GM12878 (cell line): Measurements from ENCODE around the gene ARHGEF26. TPM values are rescaled to one million over a fixed set of nuclear protein-coding genes. Genes with fewer than 3 reads are reported as not detected.

Experiments
- ATAC-seq: fragments of 200-7000 bp; cut with Tn5 transposase; 3 replicates; pipeline ENCODE4 v1.9.1; 2020; ENCODE audit warnings: mild to moderate bottlenecking, moderate library complexity
- BruUV-seq: library from RNA; stranded (reverse); fragments of 400-500 nt; replicated peaks from 2 replicates; lab custom pipeline; 2021; lab: Mats Ljungman, UMichigan
- CTCF ChIA-PET: fragments of 300-600 bp; sonication (Branson Sonifier 250); formaldehyde crosslinking; extraction: SDS; loops from one replicate; lab custom pipeline; 2021; ENCODE audit warnings: inconsistent platforms; lab: Yijun Ruan, JAX
- POLR2A ChIA-PET: fragments of 350-600 bp; formaldehyde crosslinking; extraction: SDS; loops from one replicate; lab custom pipeline; 2021; ENCODE audit warnings: inconsistent platforms; lab: Charles Lee
- RAD21 ChIA-PET: fragments of 300-600 bp; sonication (Branson Sonifier 250); formaldehyde crosslinking; loops from one replicate; lab custom pipeline; 2023; ENCODE audit warnings: antibody characterized with exemption; ENCODE audit not compliant: unreplicated experiment; lab: Charles Lee
- SMC1A ChIA-PET: fragments of 300-600 bp; sonication (Branson Sonifier 250); formaldehyde crosslinking; loops from one replicate; lab custom pipeline; 2023; ENCODE audit not compliant: unreplicated experiment, uncharacterized antibody; lab: Charles Lee
- DNase-seq: peaks from one replicate; pipeline ENCODE4 v3.0.0-alpha.2; 2011; ENCODE audit warnings: low read depth, low spot score
- FAIRE-seq: peaks from 3 replicates; lab custom pipeline; 2011; peaks lifted over from hg19 to GRCh38; lab: Jason Lieb, UNC
- H2AFZ ChIP-seq: 2 replicates; pipeline ENCODE4 v1.6.0; 2011; ENCODE audit warnings: low read depth, low read length, control low read depth; ENCODE audit not compliant: control insufficient read depth
- H3K27ac ChIP-seq: 2 replicates; pipeline ENCODE4 v1.5.1; 2011; ENCODE audit warnings: control low read depth; ENCODE audit not compliant: control insufficient read depth, insufficient read depth
- H3K27me3 ChIP-seq, 2 experiments: replicated peaks in 1 of 2; 2 replicates each; pipeline versions ENCODE4 v1.6.0 to v1.6.1; 2011; ENCODE audit warnings: low read length in 1 of 2; ENCODE audit not compliant: control insufficient read depth in 2 of 2, insufficient read depth in 2 of 2
- H3K36me3 ChIP-seq, 2 experiments: 2 replicates each; pipeline ENCODE4 v1.5.1; 2011; ENCODE audit warnings: low read length in 1 of 2; ENCODE audit not compliant: control insufficient read depth in 2 of 2, insufficient read depth in 2 of 2
- H3K4me1 ChIP-seq: 2 replicates; pipeline ENCODE4 v1.6.1; 2011; ENCODE audit warnings: mild to moderate bottlenecking, low read length, moderate library complexity, mixed read lengths; ENCODE audit not compliant: control insufficient read depth, insufficient read depth
- H3K4me2 ChIP-seq: 2 replicates; pipeline ENCODE4 v1.6.0; 2011; ENCODE audit warnings: control low read depth; ENCODE audit not compliant: control insufficient read depth, insufficient read depth
- H3K4me3 ChIP-seq: fragments of 200-600 bp; sonication (generic); 2 replicates; pipeline ENCODE4 v1.5.1; 2016
- H3K79me2 ChIP-seq: 2 replicates; pipeline ENCODE4 v1.6.0; 2011; ENCODE audit warnings: low read length; ENCODE audit not compliant: control insufficient read depth, insufficient read depth
- H3K9ac ChIP-seq: 2 replicates; pipeline ENCODE4 v1.8.0; 2011; ENCODE audit warnings: low read length, control low read depth, mixed read lengths; ENCODE audit not compliant: control insufficient read depth, insufficient read depth
- H3K9me3 ChIP-seq: replicated peaks from 3 replicates; pipeline ENCODE4 v1.5.1; 2011; ENCODE audit warnings: mild to moderate bottlenecking, low read length; ENCODE audit not compliant: control insufficient read depth, insufficient read depth
- H4K20me1 ChIP-seq: 2 replicates; pipeline ENCODE4 v1.6.0; 2011; ENCODE audit not compliant: control insufficient read depth, insufficient read depth
- ASH2L ChIP-seq: fragments of 300-600, 200-600 bp; sonication (generic); IDR thresholded peaks from 2 replicates; pipeline ENCODE4 v1.6.1; 2017; ENCODE audit warnings: low read depth, mild to moderate bottlenecking, borderline replicate concordance
- ATF7 ChIP-seq: fragments of 450-650 bp; IDR thresholded peaks from 2 replicates; pipeline ENCODE4 v1.6.1; 2016; ENCODE audit warnings: low read depth, mild to moderate bottlenecking
- BACH1 ChIP-seq: fragments of 450-650 bp; IDR thresholded peaks from 2 replicates; pipeline ENCODE4 v1.6.1; 2017; ENCODE audit warnings: mild to moderate bottlenecking, borderline replicate concordance
- CHD2 ChIP-seq: IDR thresholded peaks from 2 replicates; pipeline ENCODE4 v1.6.1; 2011; ENCODE audit warnings: low read depth, low read length, improper control_type of control experiment, borderline replicate concordance
- DPF2 ChIP-seq: fragments of 450-650 bp; IDR thresholded peaks from 2 replicates; pipeline ENCODE4 v1.6.1; 2017; ENCODE audit warnings: mild to moderate bottlenecking
- ESRRA ChIP-seq: IDR thresholded peaks from 2 replicates; pipeline ENCODE4 v1.6.1; 2012; ENCODE audit warnings: mild to moderate bottlenecking, low read length, improper control_type of control experiment
- IKZF1 ChIP-seq: fragments of 450-650 bp; conservative IDR thresholded peaks from 2 replicates; pipeline ENCODE4 v1.6.1; 2017; ENCODE audit warnings: antibody characterized with exemption, mild to moderate bottlenecking
- SMC3 ChIP-seq: IDR thresholded peaks from 2 replicates; pipeline ENCODE4 v1.6.1; 2011; ENCODE audit warnings: low read length, improper control_type of control experiment, borderline replicate concordance
- SREBF1 ChIP-seq: IDR thresholded peaks from 2 replicates; pipeline ENCODE4 v1.6.1; 2012; ENCODE audit warnings: mild to moderate bottlenecking, low read length
- SUZ12 ChIP-seq: fragments of 200-600 bp; sonication (generic); IDR thresholded peaks from one replicate; pipeline ENCODE4 v1.6.1; 2018; ENCODE audit warnings: antibody characterized with exemption, mild to moderate bottlenecking; ENCODE audit not compliant: unreplicated experiment
- ZBTB33 ChIP-seq: fragments of 450-650 bp; IDR thresholded peaks from 2 replicates; pipeline ENCODE4 v1.6.1; 2017; ENCODE audit warnings: mild to moderate bottlenecking
- WGBS: methylation state at CpG from one replicate; pipeline ENCODE4 v1.1.6; 2016; ENCODE audit warnings: low lambda C conversion rate; ENCODE audit not compliant: insufficient replicate concordance, insufficient coverage; ENCODE audit errors: missing lambda C conversion rate; 5-methylcytosine and 5-hydroxymethylcytosine counted together
- in situ Hi-C: fragments of 300-500 bp; cut with MboI; formaldehyde crosslinking; loops from 9 replicates; pipeline ENCODE4 v1.14.3; 2018; ENCODE audit warnings: mixed read lengths
- intact Hi-C: fragments of 100-400 bp; cut with micrococcal nuclease; formaldehyde crosslinking; loops from one replicate; pipeline ENCODE4 v1.14.2; 2022; ENCODE audit not compliant: unreplicated experiment
- polyA plus RNA-seq, 11 experiments: library from polyadenylated mRNA; depleted of rRNA in 4 of 11; unstranded in 6 of 11; stranded (reverse) in 5 of 11; fragments of >200 nt; fragmentation: Nextera tagmentation in 4 of 11; fragmentation: Illumina TruSeq in 1 of 11; extraction: Ambion mirVana in 4 of 11; extraction: Trizol in 1 of 11; gene quantifications; 1 replicate in 1 of 11; 2 replicates in 10 of 11; pipeline versions ENCODE4 v1.2.1 to v1.2.3, GENCODE V29; 2011 to 2016; ENCODE audit warnings: inconsistent platforms in 2 of 11, missing spikeins in 2 of 11, low read depth in 1 of 11
- total RNA-seq, 4 experiments: library from RNA; depleted of rRNA in 3 of 4; stranded (reverse); fragments of >200 nt in 3 of 4; fragmentation: Illumina TruSeq in 1 of 4; extraction: Trizol in 1 of 4; gene quantifications; 2 replicates each; pipeline versions ENCODE4 v1.2.1 to v1.2.3, GENCODE V29; 2013 to 2021
- TF ChIP-seq, protein P1 (sequence below): fragments of 450-650 bp; formaldehyde crosslinking; IDR thresholded peaks from 2 replicates; pipeline ENCODE4 v1.4.0; 2020; ENCODE audit warnings: mild to moderate bottlenecking, moderate library complexity

ARHGEF26 gene
- total and polyA plus RNA-seq, 10 of the 15 experiments (the other 5 are each of a cell fraction or from before 2014, with no cell fraction given): 0.02 to 0.47 (median 0.05) TPM; not detected in 1

DNA sequence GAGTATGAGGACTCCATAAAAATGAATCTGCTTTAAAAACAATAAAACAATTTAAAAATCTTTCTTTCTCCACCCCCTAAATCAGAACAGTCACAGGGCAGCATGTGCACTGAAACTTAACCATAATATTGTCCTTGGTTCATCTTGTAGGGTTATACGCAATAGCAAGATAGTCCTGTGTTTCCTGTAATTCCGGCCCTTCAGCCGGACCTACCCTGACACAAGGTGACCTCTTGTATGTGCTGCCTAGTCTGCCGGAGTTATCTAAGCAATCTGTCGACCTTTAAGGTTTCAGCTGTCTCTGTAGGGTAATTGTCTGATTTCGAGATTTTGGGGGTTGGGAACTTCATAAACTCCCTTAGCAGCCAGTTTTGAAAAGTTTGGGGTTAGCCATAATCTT lies 103.2 kb downstream of the ARHGEF26 start:
- H3K4me1 ChIP-seq: no peaks in the 10 kb centered on the region
- no peaks in the 10 kb centered on the region for H3K9me3 ChIP-seq
- WGBS: 30% methylated on average over 6 of the region's 6 CpGs
- H2AFZ ChIP-seq: no peak overlapping the region
- H3K9ac ChIP-seq: no peak overlapping the region
- no peaks in the 10 kb centered on the region for H4K20me1 ChIP-seq
- ChIA-PET SMC1A (no interaction called here), POLR2A (no interaction called here), RAD21 (no interaction called here), CTCF (no interaction called here)
- ATAC-seq: no peak
- DNase-seq: no peak
- FAIRE-seq: no peak
- H3K4me2 ChIP-seq: no peak overlapping the region
- BruUV-seq: no TSS peak
- H3K27me3 ChIP-seq: no peaks in the 10 kb centered on the region
- no peaks in the 10 kb centered on the region for H3K79me2 ChIP-seq
- intact Hi-C loops: no loop called here
- no peaks in the 10 kb centered on the region for H3K36me3 ChIP-seq
- in situ Hi-C loops: no loop called here
- no peak for TF ChIP-seq ESRRA
- TF ChIP-seq SUZ12: no peak
- TF ChIP-seq IKZF1: no peak
- H3K27ac ChIP-seq: no peak overlapping the region
- no peak overlapping the region for H3K4me3 ChIP-seq

- H4K20me1 ChIP-seq: no peaks in the 10 kb centered on the region
- in situ Hi-C loops: no loop called here
These were observed 103.7 kb downstream of the ARHGEF26 start for GRCh38 chr3:154224866-154225265.

More at GRCh38 chr3:154224866-154225265, 103.7 kb downstream of the ARHGEF26 start:
- DNase-seq (no peak), ATAC-seq (no peak), FAIRE-seq (no peak)
- no peaks in the 10 kb centered on the region for H3K9me3 ChIP-seq
- BruUV-seq: no TSS peak
- no peaks in the 10 kb centered on the region for H3K4me1 ChIP-seq
- H3K4me2 ChIP-seq: no peak overlapping the region
- H3K27ac ChIP-seq: no peak overlapping the region
- H3K36me3 ChIP-seq: no peaks in the 10 kb centered on the region
- TF ChIP-seq ASH2L (no peak), SREBF1 (no peak), CHD2 (no peak), ATF7 (no peak), BACH1 (no peak), DPF2 (no peak), SMC3 (no peak), ZBTB33 (no peak), SUZ12 (no peak)
- TF ChIP-seq, protein P1, sequence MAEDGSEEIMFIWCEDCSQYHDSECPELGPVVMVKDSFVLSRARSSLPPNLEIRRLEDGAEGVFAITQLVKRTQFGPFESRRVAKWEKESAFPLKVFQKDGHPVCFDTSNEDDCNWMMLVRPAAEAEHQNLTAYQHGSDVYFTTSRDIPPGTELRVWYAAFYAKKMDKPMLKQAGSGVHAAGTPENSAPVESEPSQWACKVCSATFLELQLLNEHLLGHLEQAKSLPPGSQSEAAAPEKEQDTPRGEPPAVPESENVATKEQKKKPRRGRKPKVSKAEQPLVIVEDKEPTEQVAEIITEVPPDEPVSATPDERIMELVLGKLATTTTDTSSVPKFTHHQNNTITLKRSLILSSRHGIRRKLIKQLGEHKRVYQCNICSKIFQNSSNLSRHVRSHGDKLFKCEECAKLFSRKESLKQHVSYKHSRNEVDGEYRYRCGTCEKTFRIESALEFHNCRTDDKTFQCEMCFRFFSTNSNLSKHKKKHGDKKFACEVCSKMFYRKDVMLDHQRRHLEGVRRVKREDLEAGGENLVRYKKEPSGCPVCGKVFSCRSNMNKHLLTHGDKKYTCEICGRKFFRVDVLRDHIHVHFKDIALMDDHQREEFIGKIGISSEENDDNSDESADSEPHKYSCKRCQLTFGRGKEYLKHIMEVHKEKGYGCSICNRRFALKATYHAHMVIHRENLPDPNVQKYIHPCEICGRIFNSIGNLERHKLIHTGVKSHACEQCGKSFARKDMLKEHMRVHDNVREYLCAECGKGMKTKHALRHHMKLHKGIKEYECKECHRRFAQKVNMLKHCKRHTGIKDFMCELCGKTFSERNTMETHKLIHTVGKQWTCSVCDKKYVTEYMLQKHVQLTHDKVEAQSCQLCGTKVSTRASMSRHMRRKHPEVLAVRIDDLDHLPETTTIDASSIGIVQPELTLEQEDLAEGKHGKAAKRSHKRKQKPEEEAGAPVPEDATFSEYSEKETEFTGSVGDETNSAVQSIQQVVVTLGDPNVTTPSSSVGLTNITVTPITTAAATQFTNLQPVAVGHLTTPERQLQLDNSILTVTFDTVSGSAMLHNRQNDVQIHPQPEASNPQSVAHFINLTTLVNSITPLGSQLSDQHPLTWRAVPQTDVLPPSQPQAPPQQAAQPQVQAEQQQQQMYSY (CRISPR knock-in tag): no peak
- H3K79me2 ChIP-seq: no peaks in the 10 kb centered on the region
- no peaks in the 10 kb centered on the region for H3K27me3 ChIP-seq
- CTCF ChIA-PET: no interaction called here
- H3K4me3 ChIP-seq: no peak overlapping the region
- POLR2A ChIA-PET: interaction anchor here (0.5 kb wide), 1 partner anchor 367 kb away, joined by 4 read pairs; no protein-coding TSS in a partner anchor
- SMC1A ChIA-PET: no interaction called here
- no peak overlapping the region for H2AFZ ChIP-seq
- no peak overlapping the region for H3K9ac ChIP-seq
- RAD21 ChIA-PET: no interaction called here
- intact Hi-C loops: no loop called here
